HG03060 (cell line): ENCODE results near the gene MEPE.

Source experiments
- ATAC-seq: cut with Tn5 transposase; IDR thresholded peaks from one replicate; pipeline ENCODE4 v1.9.1; 2021; ENCODE audit warnings: low read depth, moderate number of reproducible peaks; ENCODE audit not compliant: unreplicated experiment

Gene MEPE

DNA sequence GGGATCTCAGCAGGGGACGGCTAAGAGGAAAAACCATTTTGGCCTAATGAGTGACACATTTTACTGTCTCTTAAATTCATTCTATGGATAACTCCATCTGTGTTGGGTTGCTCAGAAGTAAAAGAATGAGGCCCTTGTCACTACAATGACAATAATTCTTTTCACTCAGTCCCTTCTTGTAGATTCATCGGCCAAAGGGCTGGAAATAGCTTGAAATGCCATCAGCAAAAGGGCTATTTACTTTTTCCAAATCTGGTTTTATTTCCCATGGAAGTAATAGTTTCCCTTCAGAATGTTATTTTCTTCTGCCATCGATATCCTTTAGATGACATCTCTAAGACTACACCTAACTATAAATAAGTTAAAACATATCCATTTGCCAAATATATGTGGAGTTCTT lies 7.4 kb downstream of the MEPE start:
- ATAC-seq: no peak

DNA sequence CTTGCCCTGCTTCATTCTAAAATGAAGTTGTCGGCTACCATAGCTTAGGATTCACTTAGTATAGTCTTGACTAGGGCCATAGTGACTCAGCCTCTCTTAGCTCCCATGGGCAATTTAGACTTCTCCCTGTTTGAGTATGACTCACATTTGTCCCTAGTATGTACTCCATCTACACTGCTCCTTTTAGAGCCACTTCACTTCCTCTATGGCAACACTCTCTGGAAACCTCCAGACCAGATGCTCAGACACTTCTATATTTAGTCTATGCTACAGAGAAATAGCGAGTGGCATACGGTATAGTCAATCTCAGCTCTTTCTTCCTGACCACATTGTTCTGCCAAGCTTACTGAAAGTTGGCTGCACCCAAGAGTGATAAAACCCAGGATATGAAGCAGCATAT lies 11.2 kb downstream of the MEPE start:
- ATAC-seq: no peak

DNA sequence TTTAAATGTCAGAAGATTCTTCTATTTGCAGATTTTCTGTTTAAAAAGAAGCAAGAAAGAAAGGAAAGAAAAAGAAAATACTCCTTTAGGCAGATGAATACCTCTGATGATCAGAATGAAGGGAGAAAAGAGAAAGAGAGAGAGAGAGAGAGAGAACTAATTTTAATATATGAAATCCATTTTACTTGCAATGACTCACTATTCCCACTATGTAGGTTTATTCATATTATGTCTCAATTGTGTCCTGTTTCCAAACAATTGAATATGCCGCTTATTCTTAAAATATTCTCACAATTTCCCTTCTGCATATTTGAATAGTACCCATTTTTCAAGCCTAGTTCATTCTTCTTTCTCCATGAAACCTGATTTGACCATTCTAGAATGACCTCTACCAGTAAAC lies 11.7 kb downstream of the MEPE start:
- ATAC-seq: no peak

DNA sequence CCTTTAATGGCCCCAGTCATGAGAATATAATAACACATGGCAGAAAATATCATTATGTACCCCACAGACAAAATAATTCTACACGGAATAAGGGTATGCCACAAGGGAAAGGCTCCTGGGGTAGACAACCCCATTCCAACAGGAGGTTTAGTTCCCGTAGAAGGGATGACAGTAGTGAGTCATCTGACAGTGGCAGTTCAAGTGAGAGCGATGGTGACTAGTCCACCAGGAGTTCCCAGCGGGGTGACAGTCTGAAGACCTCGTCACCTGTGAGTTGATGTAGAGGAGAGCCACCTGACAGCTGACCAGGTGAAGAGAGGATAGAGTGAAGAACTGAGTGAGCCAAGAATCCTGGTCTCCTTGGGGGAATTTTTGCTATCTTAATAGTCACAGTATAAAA lies 13.5 kb downstream of the MEPE start:
- ATAC-seq: no peak

DNA sequence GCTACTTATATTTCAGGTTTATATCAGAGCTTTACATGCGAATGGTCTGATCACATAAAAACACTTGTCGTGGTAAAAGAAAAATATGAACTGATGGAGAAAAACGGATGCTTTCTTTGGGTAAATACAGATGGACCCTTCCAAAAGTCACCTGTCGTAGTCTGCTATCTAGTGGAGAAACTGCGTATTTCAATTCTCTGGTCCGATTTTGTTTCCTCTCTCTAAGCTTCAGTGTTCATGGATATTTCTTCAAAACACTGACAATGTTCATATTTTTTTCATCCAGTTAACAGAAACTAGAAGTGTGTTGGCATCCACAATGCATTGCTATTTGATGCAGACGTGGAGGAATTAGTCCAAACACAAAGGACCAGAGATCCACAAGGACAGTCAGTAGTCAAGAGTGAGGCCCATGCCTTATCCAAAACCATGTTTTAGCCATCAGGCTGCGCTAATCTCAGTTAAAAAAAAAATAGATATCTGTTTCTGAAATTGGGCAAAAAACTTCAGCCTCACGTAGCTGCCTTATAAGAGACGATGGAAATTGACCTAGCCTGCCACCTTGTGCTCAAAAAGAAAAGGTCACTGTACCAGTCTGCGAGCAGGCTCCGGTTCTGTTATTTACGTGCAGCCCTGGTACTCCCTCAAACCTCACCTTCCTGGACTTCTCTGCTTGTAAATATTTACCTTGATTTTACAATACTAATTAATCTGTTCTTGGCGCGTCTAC lies 16.0 kb downstream of the MEPE start:
- no peak for ATAC-seq

DNA sequence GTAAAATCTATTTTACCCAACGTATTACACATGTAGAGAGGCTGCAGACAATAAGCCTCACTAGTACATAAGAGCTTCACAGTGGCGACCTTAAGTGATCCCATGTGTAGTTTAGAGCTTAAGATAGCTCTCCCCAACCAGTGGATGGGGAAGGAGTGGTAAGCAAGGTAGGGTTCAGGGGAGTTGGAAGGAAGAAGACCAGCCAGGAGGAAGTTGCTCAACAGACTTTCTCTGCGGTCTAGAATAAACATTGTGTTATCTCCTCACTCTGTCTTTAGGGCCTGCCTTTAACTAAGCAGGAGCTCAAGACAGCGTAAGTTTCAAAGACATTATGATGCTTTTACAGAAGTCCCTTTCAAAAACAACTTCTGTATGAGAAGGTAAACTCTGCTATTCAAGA lies 16.8 kb downstream of the MEPE start:
- no peak for ATAC-seq

DNA sequence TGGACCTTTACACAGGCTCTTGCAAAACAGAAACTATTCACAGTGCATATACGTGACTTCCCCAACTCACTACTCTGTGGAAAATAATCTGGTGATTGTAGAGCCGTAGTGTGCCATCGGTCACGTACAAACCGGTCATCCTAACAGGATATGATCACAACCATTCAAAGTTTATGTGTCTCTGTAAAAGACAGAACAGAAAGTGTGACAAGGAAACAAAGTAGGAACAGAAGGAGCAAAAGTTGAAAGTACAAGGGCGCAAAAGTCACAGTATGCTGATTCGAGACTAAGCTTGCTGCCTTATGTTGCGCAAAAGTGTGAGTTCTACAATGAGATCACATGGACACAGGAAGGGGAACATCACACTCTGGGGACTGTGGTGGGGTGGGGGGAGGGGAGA lies 18.6 kb downstream of the MEPE start:
- ATAC-seq: no peak

DNA sequence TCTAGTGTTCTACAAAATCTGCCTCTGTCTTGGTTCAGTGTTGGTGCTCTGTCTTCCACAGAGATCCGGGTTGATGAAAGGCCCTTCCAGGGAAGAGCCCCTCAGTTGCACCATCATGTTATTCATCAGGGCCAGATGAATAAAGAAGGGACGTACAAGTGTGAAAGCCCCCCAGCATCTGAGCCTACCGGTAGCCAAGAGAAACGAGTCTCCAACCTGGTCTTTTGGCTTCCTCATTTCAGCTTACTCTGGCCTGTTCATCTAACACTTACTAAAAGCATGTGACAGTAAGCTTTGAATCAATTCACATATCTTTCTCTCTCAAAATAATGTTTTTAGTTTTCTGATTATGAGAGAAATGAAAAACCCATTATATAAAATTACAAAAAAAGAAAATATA lies 19.2 kb downstream of the MEPE start:
- no peak for ATAC-seq

DNA sequence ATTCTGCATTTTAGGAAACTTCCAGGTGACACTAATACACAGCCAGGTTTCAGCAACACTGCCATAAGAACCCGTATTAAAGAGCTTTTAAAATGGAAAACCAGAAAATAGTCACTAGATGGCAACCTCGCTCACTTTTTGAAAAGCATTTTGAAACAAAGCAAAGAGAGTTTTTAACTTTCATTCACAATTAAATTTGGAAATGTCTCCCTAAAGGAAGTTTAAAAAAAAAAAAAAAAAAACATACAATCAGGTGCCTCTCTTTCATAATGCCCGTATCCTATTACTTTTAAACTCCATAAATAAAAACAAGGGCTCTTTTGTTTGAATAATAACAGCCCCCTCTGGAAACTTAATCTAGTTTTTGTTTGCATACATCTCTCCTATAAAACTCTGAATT lies 20.3 kb downstream of the MEPE start:
- ATAC-seq: no peak

DNA sequence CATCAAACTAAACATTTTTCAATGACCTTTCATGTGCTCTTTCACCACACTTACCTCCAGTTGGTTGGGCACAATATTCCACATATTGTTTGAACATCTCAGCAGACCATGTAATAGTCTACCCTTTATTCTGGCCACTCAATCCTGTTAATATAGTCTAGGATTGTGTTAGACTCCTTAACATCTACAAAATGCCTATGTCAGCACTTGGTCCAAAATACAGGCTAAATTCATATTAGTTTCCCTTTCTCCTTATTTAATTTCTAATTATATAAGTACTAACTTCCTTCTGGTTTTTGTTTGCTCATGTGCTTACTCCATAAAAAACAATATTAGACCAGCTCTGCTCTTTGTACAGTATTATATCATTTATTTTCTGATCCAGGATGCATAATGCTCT lies 21.1 kb downstream of the MEPE start:
- no peak for ATAC-seq

DNA sequence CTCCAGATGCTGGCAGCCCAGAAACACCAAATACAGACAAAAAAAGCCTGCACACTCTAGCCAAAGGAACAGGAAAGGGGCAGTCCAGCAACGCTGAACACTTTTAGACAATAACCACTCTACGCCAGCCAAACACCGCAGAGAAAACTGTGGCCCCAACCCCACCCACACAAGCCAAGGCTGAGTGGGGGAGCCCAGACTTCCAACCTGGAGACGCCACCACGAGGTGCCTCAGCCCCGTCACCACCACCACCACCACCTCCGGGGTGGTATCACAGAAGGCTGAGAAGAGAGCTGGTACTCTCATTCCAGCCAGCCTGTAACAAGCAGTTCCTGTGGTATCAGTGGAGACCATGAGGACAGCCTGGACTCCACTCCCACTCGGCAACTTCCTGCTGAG lies 22.8 kb downstream of the MEPE start:
- no peak for ATAC-seq

DNA sequence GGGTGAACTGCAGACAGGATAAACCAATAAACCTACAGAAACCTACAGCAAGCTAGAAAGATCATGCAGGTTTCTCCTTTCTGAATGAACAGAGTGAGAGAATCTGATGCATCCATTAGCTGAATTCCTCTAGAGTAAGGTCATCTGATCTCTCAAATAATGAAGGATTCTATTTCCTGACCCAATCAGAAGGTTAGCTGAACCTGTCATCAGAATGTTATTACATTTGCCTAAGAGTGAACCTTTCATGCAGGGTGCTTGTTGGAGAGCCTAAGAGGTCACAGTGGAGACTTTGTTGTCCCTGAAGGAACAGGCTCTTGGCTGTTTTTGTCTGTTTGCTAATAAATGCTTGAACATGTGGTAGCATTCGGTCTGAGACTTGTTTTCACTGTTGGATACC lies 24.0 kb downstream of the MEPE start:
- ATAC-seq: no peak

DNA sequence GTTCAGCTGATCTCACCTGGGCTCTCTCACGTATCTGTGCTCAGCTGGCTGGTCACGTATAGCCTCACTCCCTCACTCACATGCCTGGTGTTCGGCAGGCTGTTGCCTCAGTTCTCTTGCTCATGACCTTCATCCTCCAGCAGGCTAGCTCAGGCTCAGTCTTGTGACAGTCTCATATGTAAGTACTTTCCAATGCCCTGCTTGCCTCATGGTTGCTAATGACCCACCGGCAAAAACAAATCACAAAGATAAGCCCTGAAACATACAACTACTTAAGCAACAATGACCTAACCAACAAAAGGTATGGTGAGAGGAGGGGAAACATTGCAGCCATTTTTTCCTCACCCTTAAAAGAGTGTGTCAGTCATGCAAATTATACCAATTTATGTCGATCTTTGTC lies 25.0 kb downstream of the MEPE start:
- no peak for ATAC-seq

DNA sequence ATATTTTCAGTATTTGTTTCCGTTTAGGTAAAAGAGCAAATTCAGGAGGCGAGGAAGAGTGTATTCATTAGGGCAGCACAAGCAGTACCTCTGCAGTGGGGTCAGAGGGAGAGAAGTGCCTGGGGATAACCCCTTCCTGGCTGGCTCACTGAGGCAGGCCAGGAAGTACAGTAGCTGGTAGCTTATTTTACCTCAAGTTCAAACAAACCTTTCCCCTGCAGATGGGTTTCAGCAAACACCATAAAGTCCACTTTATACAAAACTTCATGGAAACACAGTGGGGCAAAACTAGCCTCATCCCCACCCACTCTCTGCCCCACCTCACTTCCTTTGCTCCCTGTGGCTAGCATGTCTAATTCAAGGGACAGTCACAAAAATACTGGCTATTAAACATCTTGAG lies 29.5 kb downstream of the MEPE start:
- no peak for ATAC-seq

DNA sequence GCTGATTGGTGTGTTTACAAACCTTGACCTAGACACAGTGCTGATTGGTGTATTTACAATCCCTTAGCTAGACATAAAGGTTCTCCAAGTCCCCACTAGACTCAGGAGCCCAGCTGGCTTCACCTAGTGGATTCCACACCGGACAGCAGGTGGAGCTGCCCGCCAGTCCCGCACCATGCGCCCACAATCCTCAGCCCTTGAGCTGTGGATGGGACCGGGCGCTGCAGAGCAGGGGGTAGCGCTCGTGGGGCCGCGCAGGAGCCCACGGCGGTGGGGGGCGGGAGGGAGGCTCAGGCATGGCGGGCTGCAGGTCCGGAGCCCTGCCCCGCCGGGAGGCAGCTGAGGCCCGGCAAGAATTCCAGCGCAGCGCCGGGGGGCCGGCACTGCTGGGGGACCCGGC lies 30.7 kb downstream of the MEPE start:
- ATAC-seq: no peak

DNA sequence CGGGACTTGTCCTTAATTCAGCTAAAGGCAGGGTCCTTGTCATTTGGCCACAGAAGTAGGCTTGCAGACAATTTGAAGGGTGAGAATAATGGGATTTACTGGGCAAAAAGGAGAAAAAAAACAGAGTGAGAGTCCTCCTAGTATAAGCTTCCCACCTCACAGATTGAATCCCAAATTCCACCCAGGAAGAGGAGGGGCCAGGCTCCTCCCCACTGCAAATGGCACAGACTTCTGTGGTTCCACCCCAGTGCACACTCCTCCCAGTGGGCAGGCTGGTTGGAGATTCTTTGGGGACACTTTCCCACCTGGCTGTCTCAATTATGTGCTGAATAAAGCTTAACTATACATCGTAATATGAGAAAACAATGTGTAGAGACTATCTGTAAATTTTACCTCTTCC lies 31.6 kb downstream of the MEPE start:
- ATAC-seq: no peak

DNA sequence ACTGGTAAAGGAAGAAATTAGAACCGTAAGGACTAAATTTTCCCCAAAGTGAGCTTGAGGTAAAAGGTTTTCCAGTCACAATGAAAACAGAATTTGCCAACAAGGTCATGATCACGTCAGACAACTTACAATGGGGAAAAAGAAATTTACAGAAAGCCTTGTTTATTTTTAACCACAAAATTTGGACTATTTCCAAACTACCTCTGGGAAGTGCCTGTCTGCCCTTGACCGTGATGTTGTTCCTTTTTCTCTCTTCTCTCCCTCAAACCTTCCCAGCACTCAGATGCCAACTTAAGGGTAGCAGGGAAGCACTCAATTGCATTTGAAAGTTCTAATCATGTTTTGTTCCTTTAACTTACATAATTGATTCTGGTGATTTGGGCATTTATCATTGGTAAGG lies 32.5 kb downstream of the MEPE start:
- ATAC-seq: no peak

DNA sequence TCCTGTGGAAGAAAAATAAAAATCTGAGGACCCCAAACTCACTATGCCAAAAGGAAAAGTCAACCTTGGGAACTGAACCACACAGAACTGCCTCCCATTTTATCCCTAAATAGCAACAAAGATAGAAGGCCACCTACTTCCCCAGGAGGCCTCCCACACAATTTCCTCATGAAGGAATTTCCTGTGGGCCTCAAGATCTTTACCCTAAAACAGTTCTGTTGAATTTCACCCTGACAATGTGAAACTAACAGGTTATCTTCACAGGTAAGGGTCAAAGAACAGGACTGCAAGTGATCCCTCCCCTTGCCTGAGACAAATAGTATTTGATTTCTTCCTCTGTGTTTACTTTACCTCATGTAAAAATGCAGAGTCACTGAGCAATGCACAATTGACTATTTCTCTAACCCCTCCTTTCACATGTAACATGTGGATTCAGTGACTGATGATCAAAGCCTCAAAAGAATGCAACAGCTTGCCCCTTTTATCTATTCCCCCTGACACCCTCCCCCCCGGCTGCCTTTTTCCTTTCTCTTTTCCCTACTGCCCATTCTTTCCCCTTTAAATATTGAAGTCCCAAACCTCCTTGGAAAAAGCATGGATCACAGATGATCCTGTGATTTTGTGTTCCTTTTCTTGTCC lies 33.3 kb downstream of the MEPE start:
- no peak for ATAC-seq

DNA sequence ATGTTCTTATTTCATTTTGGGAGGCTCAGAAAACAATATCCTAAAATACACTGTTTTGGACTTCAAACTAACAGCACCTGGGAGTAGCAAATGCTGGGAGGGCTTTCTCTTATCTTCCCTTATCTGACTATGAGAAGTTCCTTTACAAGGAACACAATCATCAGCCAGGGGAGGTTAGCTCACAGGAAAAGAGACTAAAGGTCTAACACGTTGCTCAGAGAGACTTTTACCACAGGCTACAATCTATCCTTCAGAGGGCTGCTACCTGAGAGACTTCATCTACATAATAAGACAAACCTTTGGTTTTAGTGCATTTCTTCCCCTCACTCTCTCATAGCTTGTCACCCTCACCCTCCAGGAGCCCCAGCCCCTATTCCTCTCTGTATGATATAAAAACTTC lies 35.8 kb downstream of the MEPE start:
- no peak for ATAC-seq

DNA sequence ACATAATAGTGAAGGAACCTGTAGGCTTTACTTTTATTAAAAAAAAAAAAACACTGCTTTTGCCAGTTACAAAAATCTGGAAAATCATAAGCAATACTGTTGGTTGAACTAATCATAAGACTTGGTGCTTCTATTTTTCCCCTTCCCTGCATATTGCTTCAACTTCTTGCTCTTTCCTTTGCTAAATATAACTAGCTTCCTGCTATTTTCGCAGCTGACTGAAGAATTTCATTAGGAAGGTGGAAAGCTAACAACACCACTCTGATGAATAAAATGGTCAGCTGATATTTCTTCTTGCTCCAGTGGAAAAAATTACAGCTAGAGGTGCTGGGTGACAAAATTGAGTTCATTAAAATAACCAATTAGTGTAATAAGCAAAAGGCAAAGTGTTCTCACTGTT lies 39.3 kb downstream of the MEPE start:
- no peak for ATAC-seq

DNA sequence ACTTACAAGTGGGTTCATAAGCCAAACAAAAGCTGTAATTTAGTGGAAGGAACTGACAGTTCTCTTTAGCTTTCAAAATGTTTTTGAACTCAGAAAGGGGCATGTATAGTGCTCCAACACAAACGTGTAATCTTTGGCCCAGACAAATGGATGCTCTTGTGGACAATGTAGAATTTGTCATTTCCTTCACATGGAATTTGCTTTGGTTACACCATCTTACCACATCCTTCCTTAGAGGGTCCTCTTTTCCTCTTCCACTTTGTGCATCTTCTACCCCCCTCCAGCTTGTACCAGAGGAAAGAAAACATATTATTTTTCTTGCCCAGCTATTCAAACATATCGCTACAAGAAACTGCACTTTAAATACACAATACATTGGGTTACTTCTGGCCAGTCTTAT lies 42.4 kb downstream of the MEPE start:
- ATAC-seq: no peak

DNA sequence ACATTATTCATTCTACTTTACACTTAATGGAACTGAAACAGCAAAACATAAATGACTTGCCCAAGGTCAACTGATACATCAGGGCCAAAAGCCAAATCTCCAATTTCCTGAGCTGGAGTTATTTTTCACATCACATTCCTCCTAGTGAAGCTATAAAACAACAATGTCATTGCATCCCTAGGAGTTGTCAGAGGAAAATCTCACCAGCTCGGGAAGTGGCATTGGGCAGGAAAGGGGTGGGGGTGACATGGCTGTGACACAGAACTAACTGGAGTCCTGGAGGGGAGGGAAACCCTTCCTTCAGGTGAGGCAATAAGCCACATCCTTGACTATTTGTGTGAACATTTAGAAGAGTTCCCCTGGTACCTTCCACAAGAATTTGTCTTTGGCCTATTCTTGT lies 47.3 kb downstream of the MEPE start:
- no peak for ATAC-seq

DNA sequence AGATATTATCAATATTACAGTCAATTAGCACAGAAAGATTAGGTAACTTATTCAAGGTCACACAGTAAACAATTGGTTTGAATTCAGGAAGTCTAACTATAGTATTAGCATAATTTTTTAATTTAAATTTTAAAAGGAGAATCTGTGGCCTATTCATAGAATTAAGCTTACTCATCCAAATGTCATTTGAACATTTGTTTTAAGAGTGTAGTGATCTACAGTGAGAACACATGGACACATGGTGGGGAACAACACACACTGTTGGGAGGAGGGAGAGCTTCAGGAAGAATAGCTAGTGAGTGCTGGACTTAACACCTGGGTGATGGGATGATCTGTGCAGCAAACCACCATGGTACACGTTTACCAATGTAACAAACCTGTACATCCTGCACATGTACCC lies 48.3 kb downstream of the MEPE start:
- ATAC-seq: no peak
